ENCODE data around the gene PER2. TPM values are rescaled to one million over a fixed set of nuclear protein-coding genes. Genes with fewer than 3 reads are reported as not detected.

PER2 gene
- total and polyA plus RNA-seq, 2 experiments from 2014 or later: 2.3 to 6.2 TPM

DNA sequence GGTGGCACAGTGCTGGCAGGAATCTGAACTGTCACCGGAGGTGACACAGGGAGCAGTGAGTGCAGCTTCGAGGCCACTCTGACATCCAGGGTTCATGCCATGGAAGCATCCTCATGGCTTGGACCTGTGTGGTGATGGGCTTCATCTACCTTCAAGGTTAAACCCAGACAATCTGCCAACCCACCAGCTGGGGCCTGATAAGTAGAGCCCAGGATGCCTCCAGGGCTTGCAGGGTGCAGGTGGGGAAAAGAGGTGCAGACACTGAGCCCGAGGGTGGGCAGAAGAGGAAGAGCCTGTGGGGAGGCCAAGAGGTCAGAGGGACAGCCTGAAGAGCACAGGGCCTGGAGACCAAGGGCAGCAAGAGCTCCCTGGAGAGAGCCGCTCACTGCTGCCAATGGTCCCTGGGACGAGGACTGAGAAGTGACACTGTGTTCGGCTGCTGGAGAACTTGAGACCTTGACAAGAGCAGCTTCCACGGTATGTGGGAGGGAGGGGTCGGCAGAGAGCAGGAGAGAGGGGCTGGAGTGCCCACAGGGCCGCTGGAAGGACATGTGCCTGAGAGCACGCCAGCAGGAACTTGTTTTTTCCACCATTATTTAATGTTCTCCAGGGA, 40.5 kb downstream of the PER2 start:
- no peak overlapping the region for H2AFZ ChIP-seq
- H3K9me2 ChIP-seq (ENCODE audit: insufficient read depth): no peaks in the 10 kb centered on the region
- H3K27me3 ChIP-seq (replicated peaks; ENCODE audit: insufficient read depth): no peaks in the 10 kb centered on the region
- no peak overlapping the region for H3K27ac ChIP-seq
- H3F3A ChIP-seq (ENCODE audit: insufficient read depth): no peaks in the 10 kb centered on the region
- no peak overlapping the region for H3K9ac ChIP-seq
- H3K79me2 ChIP-seq (ENCODE audit: insufficient read depth): no peaks in the 10 kb centered on the region
- no peaks in the 10 kb centered on the region for H3K9me3 ChIP-seq (ENCODE audit: low read depth)
- no peaks in the 10 kb centered on the region for H3K4me1 ChIP-seq (ENCODE audit: insufficient read depth)
- TF ChIP-seq EZH2phosphoT487 (IDR thresholded peaks at IDR 0.05; ENCODE audit: insufficient read depth, low read depth): no peak
- no peak for TF ChIP-seq EZH2 (IDR thresholded peaks at IDR 0.05; ENCODE audit: insufficient read depth, poor library complexity, severe bottlenecking)
- H3K36me3 ChIP-seq (ENCODE audit: low read depth): no peaks in the 10 kb centered on the region
- in situ Hi-C loops (cut with MboI): no loop called here
- DNase-seq: no peak
- no peaks in the 10 kb centered on the region for H4K20me1 ChIP-seq (ENCODE audit: insufficient read depth)
- WGBS, 2 experiments (ENCODE audit: low coverage in 1 of 2, low lambda C conversion rate in 2 of 2, missing lambda C conversion rate in 2 of 2): 76 to 89% methylated on average over 10 of the region's 10 CpGs
- no peak overlapping the region for H3K4me2 ChIP-seq (ENCODE audit: unreplicated experiment)
- no peak overlapping the region for H3K4me3 ChIP-seq

DNA sequence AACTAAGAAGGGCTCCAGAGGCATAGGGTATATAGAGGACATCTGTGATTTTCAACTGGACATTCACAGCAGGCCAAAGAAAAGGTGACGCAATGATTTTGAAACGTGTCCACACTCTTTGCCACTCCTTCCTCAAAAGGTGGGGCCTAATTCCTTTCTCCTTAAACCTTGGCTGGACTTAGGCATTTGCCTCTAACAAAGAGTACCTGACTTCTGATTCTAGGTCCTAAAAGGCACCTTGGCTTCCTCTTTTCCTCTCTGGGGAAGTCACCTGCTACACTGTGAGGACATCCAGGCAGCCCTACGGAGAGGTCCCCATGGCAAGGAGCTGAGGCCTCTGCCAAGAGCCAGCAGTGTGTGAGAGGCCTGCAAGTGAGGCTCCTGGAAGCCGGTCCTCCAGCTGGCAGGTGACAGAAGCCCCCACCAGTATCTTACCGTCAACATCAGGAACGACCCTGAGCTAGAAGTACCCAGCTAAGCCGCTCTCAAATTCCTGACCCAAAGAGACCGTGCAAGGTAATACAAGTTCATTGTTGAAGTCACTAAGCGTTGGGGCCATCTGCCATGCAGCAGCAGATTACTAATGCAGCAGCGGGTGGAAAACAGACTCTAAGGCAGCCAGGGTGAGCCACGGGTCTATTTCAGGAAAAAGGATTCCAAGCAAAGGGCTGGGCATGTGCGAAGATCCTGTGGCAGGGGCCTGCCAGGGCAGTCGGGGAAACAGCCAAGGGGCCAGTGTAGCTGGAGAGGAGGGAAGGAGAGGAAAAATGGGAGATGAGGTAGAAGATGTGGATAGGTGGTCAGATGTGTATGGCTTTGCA, 41.2 kb downstream of the PER2 start:
- no peaks in the 10 kb centered on the region for H3K27me3 ChIP-seq (replicated peaks; ENCODE audit: insufficient read depth)
- no peaks in the 10 kb centered on the region for H4K20me1 ChIP-seq (ENCODE audit: insufficient read depth)
- no peaks in the 10 kb centered on the region for H3F3A ChIP-seq (ENCODE audit: insufficient read depth)
- H3K4me1 ChIP-seq (ENCODE audit: insufficient read depth): no peaks in the 10 kb centered on the region
- DNase-seq: peak; percentile 9
- TF ChIP-seq EZH2phosphoT487 (IDR thresholded peaks at IDR 0.05; ENCODE audit: insufficient read depth, low read depth) (no peak), EZH2 (IDR thresholded peaks at IDR 0.05; ENCODE audit: insufficient read depth, poor library complexity, severe bottlenecking) (no peak)
- H3K9me3 ChIP-seq (ENCODE audit: low read depth): no peaks in the 10 kb centered on the region
- H3K79me2 ChIP-seq (ENCODE audit: insufficient read depth): no peaks in the 10 kb centered on the region
- no peak overlapping the region for H3K9ac ChIP-seq
- in situ Hi-C loops (cut with MboI): no loop called here
- 85 to 88% methylated on average over 13 of the region's 13 CpGs for WGBS, 2 experiments (ENCODE audit: low coverage in 1 of 2, low lambda C conversion rate in 2 of 2, missing lambda C conversion rate in 2 of 2)
- no peak overlapping the region for H3K4me3 ChIP-seq
- no peak overlapping the region for H2AFZ ChIP-seq
- no peak overlapping the region for H3K27ac ChIP-seq
- no peaks in the 10 kb centered on the region for H3K9me2 ChIP-seq (ENCODE audit: insufficient read depth)
- no peaks in the 10 kb centered on the region for H3K36me3 ChIP-seq (ENCODE audit: low read depth)
- no peak overlapping the region for H3K4me2 ChIP-seq (ENCODE audit: unreplicated experiment)

DNA sequence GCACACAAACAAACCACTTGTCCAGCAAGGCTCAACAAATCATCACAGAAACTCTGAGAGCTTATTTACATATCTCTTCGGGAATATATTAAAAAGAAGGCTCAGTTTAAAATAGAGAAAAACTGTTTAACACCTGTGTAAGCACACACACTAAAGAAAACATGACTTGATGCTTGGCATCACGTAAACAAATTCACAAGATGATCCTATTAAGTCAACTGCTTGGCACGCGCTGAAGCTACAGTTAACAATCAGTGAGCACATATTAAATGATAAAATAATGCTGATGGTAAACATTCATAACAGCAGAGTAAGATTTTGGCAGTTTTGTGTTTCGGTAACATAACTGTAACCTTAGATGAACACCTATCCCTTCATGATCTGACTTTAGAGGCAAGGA, 44.3 kb downstream of the PER2 start:
- no peak overlapping the region for H3K9ac ChIP-seq
- TF ChIP-seq EZH2phosphoT487 (IDR thresholded peaks at IDR 0.05; ENCODE audit: insufficient read depth, low read depth) (no peak), EZH2 (IDR thresholded peaks at IDR 0.05; ENCODE audit: insufficient read depth, poor library complexity, severe bottlenecking) (no peak)
- H3K9me2 ChIP-seq (ENCODE audit: insufficient read depth): no peaks in the 10 kb centered on the region
- WGBS, 2 experiments (ENCODE audit: low coverage in 1 of 2, low lambda C conversion rate in 2 of 2, missing lambda C conversion rate in 2 of 2): 93 to 95% methylated on average over 5 of the region's 5 CpGs
- no peak for DNase-seq
- no peaks in the 10 kb centered on the region for H3K36me3 ChIP-seq (ENCODE audit: low read depth)
- no peaks in the 10 kb centered on the region for H3K79me2 ChIP-seq (ENCODE audit: insufficient read depth)
- H3K27me3 ChIP-seq (replicated peaks; ENCODE audit: insufficient read depth): peaks cover 3% of the 10 kb centered on the region
- in situ Hi-C loops (cut with MboI): no loop called here
- H3F3A ChIP-seq (ENCODE audit: insufficient read depth): peaks cover 7% of the 10 kb centered on the region; the same call in 1 of the 2 replicates
- no peak overlapping the region for H3K4me2 ChIP-seq (ENCODE audit: unreplicated experiment)
- H3K27ac ChIP-seq: no peak overlapping the region
- no peak overlapping the region for H3K4me3 ChIP-seq
- no peaks in the 10 kb centered on the region for H3K9me3 ChIP-seq (ENCODE audit: low read depth)
- H2AFZ ChIP-seq: no peak overlapping the region
- H4K20me1 ChIP-seq (ENCODE audit: insufficient read depth): no peaks in the 10 kb centered on the region
- no peaks in the 10 kb centered on the region for H3K4me1 ChIP-seq (ENCODE audit: insufficient read depth)

DNA sequence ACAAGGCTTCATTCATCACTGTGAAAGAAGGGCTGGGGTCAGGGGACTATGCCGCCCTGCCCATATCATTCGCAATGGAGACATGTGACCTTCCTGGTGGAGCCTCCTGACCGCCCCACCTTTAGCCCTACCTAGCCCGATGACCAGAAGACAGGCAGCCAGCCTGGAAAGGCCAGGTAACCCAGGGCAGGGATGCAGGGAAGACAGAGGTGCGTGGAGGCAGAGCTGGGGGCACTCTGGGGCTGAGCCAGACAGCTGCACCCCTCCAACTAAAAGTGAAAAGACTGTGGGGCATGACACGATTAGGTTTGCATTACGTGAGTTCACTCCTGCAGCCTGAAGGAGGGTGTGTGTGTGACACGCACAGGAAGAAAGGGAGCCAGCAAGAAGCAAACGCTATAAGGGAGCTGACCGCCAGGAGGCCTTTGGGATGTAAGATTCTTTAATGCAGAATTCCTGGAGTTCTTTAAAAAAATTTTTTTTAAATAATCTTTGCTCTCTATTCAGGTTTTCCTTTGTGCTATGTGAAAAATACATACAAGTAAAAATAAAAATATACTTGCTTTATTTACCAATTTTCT, 44.8 kb downstream of the PER2 start:
- in situ Hi-C loops (cut with MboI): no loop called here
- H3F3A ChIP-seq (ENCODE audit: insufficient read depth): peaks cover 7% of the 10 kb centered on the region; the same call in 1 of the 2 replicates
- no peak for DNase-seq

More for the DNA sequence above, 44.8 kb downstream of the PER2 start:
- no peaks in the 10 kb centered on the region for H3K4me1 ChIP-seq (ENCODE audit: insufficient read depth)
- no peak overlapping the region for H3K4me2 ChIP-seq (ENCODE audit: unreplicated experiment)
- H3K9me3 ChIP-seq (ENCODE audit: low read depth): no peaks in the 10 kb centered on the region
- H3K36me3 ChIP-seq (ENCODE audit: low read depth): no peaks in the 10 kb centered on the region
- no peaks in the 10 kb centered on the region for H3K9me2 ChIP-seq (ENCODE audit: insufficient read depth)
- 80 to 84% methylated on average over 10 of the region's 10 CpGs for WGBS, 2 experiments (ENCODE audit: low coverage in 1 of 2, low lambda C conversion rate in 2 of 2, missing lambda C conversion rate in 2 of 2)
- no peak for TF ChIP-seq EZH2phosphoT487 (IDR thresholded peaks at IDR 0.05; ENCODE audit: insufficient read depth, low read depth)
- no peak for TF ChIP-seq EZH2 (IDR thresholded peaks at IDR 0.05; ENCODE audit: insufficient read depth, poor library complexity, severe bottlenecking)
- H2AFZ ChIP-seq: no peak overlapping the region
- no peak overlapping the region for H3K4me3 ChIP-seq
- no peaks in the 10 kb centered on the region for H4K20me1 ChIP-seq (ENCODE audit: insufficient read depth)
- H3K27me3 ChIP-seq (replicated peaks; ENCODE audit: insufficient read depth): peaks cover 9% of the 10 kb centered on the region
- H3K79me2 ChIP-seq (ENCODE audit: insufficient read depth): no peaks in the 10 kb centered on the region
- H3K9ac ChIP-seq: no peak overlapping the region
- no peak overlapping the region for H3K27ac ChIP-seq

Measured in GM23248 (cell line).